DOHH2 (cell line): ENCODE measurements around the gene PYY.
"Not testable (repeated sequence)": the region's sequence is repeated elsewhere in the genome, so short reads cannot be mapped to it uniquely, and the experiment has no call there.

Experiments
- H3F3A ChIP-seq: fragments of 200-600 bp; sonication (generic), shearing (Covaris generic); 2 replicates; pipeline ENCODE4 v1.6.0; 2016; ENCODE audit warnings: antibody characterized with exemption, mild to moderate bottlenecking; ENCODE audit not compliant: control insufficient read depth, insufficient read depth
- H3K27ac ChIP-seq: fragments of 200-600 bp; sonication (generic); 2 replicates; pipeline ENCODE4 v1.5.1; 2014; ENCODE audit warnings: low read depth, mild to moderate bottlenecking, low read length, moderate library complexity
- H3K27me3 ChIP-seq: fragments of 200-600 bp; sonication (generic); 2 replicates; pipeline ENCODE4 v1.6.1; 2014; ENCODE audit warnings: mild to moderate bottlenecking, low read length, mixed read lengths; ENCODE audit not compliant: control insufficient read depth
- H3K36me3 ChIP-seq: fragments of 200-600 bp; sonication (generic); 2 replicates; pipeline ENCODE4 v1.6.1; 2014; ENCODE audit warnings: mild to moderate bottlenecking, low read length, moderate library complexity, mixed read lengths; ENCODE audit not compliant: control insufficient read depth
- H3K4me1 ChIP-seq: fragments of 200-600 bp; sonication (generic); 2 replicates; pipeline ENCODE4 v1.6.1; 2014; ENCODE audit warnings: mild to moderate bottlenecking, low read length, mixed read lengths; ENCODE audit not compliant: control insufficient read depth
- H3K4me2 ChIP-seq: fragments of 200-600 bp; sonication (generic); 2 replicates; pipeline ENCODE4 v1.6.0; 2014; ENCODE audit warnings: mild to moderate bottlenecking, low read length, moderate library complexity
- H3K4me3 ChIP-seq: fragments of 200-600 bp; sonication (generic); 2 replicates; pipeline ENCODE4 v1.5.1; 2014; ENCODE audit warnings: mild to moderate bottlenecking, low read length, mixed read lengths
- H3K79me2 ChIP-seq: fragments of 200-600 bp; sonication (generic); 2 replicates; pipeline ENCODE4 v1.6.1; 2014; ENCODE audit warnings: mild to moderate bottlenecking, low read length, mixed read lengths; ENCODE audit not compliant: control insufficient read depth
- H3K9me2 ChIP-seq: fragments of 200-600 bp; sonication (generic); replicated peaks from 2 replicates; pipeline ENCODE4 v1.6.1; 2014; ENCODE audit warnings: mild to moderate bottlenecking, low read length, mixed read lengths; ENCODE audit not compliant: control insufficient read depth
- H3K9me3 ChIP-seq: fragments of 200-600 bp; sonication (generic); 2 replicates; pipeline ENCODE4 v1.6.1; 2014; ENCODE audit warnings: antibody characterized with exemption, low read length, mixed read lengths; ENCODE audit not compliant: control insufficient read depth, insufficient read depth
- H4K20me1 ChIP-seq: fragments of 200-600 bp; sonication (generic); 2 replicates; pipeline ENCODE4 v1.6.0; 2014; ENCODE audit warnings: low read depth, mild to moderate bottlenecking, antibody characterized with exemption, low read length, moderate library complexity; ENCODE audit not compliant: control insufficient read depth, insufficient read depth
- EZH2phosphoT487 ChIP-seq: fragments of 200-600 bp; sonication (generic); IDR thresholded peaks from 2 replicates; pipeline ENCODE4 v1.6.1; 2017; ENCODE audit warnings: borderline replicate concordance, mild to moderate bottlenecking, antibody characterized with exemption, low read length, moderate library complexity, mixed read lengths
- TF ChIP-seq, protein P1 (sequence below): fragments of 200-600 bp; sonication (generic); IDR thresholded peaks from one replicate; pipeline ENCODE4 v1.5.1; 2014; ENCODE audit warnings: antibody characterized with exemption, mild to moderate bottlenecking, low read depth, low read length; ENCODE audit not compliant: poor library complexity, severe bottlenecking

Gene PYY

DNA sequence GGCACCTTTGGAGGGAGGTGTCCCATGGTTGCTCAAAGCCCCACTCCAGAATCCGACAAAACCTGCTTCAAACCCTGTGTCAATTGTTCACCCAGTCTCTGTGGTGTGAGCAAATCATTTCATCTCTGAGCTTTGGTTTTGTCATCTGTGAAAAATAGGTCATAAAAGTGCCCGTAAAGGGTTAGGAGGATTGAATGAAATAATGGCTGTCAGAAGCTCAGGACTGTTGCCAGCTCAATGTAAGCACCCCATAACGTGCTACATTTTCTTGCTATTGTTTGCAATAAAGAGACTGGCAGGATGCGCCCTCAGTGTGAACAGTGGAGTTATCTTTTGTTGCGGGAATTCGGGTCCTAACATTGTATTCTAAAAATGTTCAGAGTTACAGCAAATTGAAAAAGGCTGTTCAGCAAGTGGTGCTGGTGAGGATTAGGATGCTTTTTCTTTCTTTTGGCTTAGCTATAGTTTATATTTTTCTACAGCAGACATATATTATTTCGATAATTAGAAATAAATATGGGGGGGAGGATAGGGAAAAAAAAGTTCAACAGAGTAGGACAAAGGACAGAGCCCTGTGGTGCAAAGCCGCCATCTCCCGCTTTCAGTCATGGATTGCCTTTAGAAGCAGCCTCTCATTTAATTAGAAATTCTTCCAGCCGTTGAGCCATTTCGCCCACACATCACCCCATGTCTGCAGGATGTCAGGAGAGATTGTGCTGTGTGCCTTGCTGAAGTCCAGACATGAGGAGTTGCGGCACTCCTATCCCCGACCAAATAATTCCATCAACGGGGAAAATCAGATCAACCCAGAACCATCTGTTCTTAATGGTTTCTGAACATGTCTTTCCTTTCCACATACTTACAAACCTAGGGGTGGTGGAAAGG, 20.9 kb upstream of the PYY start:
- H3F3A ChIP-seq, result no peaks in the 10 kb centered on the region
- no peaks in the 10 kb centered on the region for H3K79me2 ChIP-seq
- no peaks in the 10 kb centered on the region for H3K4me1 ChIP-seq
- no peak overlapping the region for H3K4me2 ChIP-seq
- no peaks in the 10 kb centered on the region for H3K9me3 ChIP-seq
- no peaks in the 10 kb centered on the region for H3K27me3 ChIP-seq
- no peaks in the 10 kb centered on the region for H3K36me3 ChIP-seq
- TF ChIP-seq EZH2phosphoT487, result no peak
- TF ChIP-seq, protein P1, sequence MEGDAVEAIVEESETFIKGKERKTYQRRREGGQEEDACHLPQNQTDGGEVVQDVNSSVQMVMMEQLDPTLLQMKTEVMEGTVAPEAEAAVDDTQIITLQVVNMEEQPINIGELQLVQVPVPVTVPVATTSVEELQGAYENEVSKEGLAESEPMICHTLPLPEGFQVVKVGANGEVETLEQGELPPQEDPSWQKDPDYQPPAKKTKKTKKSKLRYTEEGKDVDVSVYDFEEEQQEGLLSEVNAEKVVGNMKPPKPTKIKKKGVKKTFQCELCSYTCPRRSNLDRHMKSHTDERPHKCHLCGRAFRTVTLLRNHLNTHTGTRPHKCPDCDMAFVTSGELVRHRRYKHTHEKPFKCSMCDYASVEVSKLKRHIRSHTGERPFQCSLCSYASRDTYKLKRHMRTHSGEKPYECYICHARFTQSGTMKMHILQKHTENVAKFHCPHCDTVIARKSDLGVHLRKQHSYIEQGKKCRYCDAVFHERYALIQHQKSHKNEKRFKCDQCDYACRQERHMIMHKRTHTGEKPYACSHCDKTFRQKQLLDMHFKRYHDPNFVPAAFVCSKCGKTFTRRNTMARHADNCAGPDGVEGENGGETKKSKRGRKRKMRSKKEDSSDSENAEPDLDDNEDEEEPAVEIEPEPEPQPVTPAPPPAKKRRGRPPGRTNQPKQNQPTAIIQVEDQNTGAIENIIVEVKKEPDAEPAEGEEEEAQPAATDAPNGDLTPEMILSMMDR, result no peak
- H4K20me1 ChIP-seq, result no peaks in the 10 kb centered on the region
- no peak overlapping the region for H3K27ac ChIP-seq
- H3K9me2 ChIP-seq, result no peaks in the 10 kb centered on the region
- H3K4me3 ChIP-seq, result no peak overlapping the region

DNA sequence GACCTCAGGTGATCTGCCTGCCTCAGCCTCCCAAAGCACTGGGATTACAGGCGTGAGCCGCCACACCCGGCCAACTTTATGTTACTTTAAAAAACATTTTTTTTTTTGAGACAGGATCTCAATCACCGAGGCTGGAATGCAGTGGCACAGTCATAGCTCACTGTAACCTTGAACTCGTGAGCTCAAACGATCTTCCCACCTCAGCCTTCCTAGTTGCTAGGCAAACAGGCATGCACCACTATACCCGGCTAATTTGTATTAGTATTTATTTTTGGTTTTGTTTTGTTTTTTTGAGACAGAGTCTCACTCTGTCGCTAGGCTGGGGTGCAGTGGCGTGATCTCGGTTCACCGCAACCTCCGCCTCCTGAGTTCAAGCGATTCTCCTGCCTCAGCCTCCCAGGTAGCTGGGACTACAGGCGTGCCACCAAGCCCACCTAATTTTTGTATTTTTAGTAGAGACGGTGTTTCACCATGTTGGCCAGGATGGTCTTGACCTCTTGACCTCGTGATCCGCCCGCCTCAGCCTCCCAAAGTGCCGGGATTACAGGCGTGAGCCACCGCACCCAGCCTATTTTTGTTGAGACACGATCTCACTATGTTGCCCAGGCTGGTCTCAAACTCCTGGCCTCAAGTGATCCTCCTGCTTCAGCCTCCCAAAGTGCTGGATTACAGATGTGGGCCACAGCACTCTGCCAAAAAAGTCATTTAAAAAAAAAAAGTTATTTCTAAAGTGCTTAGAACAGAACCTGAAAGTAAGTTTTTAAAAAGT, 18.9 kb upstream of the PYY start:
- H3K36me3 ChIP-seq, H3K27me3 ChIP-seq, H3K9me2 ChIP-seq, H3K27ac ChIP-seq, H3K4me2 ChIP-seq, H4K20me1 ChIP-seq, H3K79me2 ChIP-seq, H3K9me3 ChIP-seq, H3F3A ChIP-seq, H3K4me3 ChIP-seq, H3K4me1 ChIP-seq: not testable (repeated sequence)

DNA sequence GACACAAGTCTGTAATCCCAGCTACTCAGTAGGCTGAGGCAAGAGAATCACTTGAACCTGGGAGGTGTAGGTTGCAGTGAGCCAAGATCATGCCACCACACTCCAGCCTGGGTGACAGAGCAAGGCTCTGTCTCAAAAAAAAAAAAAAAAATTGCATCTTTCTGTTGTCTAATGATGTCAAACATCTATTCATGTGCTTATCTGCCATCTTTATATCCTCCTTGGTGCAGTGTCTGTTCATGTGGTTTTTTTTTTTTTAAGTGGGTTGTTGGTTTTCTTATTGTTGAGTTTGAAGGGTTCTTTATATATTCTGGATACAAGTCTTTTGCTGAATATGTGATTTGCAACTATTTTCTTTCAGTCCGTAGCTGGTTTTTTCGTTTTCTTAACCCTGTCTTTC, 17.7 kb upstream of the PYY start:
- not testable (repeated sequence) for H3K79me2 ChIP-seq, H4K20me1 ChIP-seq, H3K4me1 ChIP-seq, H3F3A ChIP-seq, H3K4me2 ChIP-seq, H3K9me2 ChIP-seq, H3K4me3 ChIP-seq, H3K9me3 ChIP-seq, H3K27ac ChIP-seq, H3K36me3 ChIP-seq
- peaks cover 10% of the 10 kb centered on the region for H3K27me3 ChIP-seq

DNA sequence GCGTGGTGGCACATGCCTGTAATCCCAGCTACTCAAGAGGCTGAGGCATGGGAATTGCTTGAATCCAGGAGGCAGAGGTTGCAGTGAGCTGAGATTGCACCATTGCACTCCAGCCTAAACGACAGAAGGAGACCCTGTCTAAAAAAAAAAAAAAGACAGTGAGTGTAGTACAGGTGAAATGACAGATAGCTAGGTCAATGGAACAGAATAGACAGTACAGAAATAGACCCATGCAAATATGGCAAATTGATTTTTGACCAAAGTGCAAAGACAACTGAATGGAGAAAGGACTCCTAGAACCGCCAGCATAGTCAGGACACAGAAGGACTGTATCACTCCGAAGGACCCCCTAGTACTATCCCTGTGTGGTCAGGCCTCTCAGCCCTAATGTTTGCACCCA, 16.6 kb upstream of the PYY start:
- no peak overlapping the region for H3K4me3 ChIP-seq
- H3F3A ChIP-seq, result no peaks in the 10 kb centered on the region
- H3K9me2 ChIP-seq, result no peaks in the 10 kb centered on the region
- TF ChIP-seq, protein P1, result no peak
- TF ChIP-seq EZH2phosphoT487, result no peak
- H3K36me3 ChIP-seq, result no peaks in the 10 kb centered on the region
- H3K9me3 ChIP-seq, result no peaks in the 10 kb centered on the region
- H3K79me2 ChIP-seq, result no peaks in the 10 kb centered on the region
- H3K4me1 ChIP-seq, result no peaks in the 10 kb centered on the region
- peaks cover 10% of the 10 kb centered on the region for H3K27me3 ChIP-seq
- no peak overlapping the region for H3K27ac ChIP-seq
- H4K20me1 ChIP-seq, result no peaks in the 10 kb centered on the region
- no peak overlapping the region for H3K4me2 ChIP-seq
